ENCODE data around the gene RTN4R. TPM values are rescaled to one million over a fixed set of nuclear protein-coding genes. Genes with fewer than 3 reads are reported as not detected.

The RTN4R gene
- total and polyA plus RNA-seq, 9 of the 15 experiments (the other 6 are each of a cell fraction or from before 2014, with no cell fraction given): 0.04 to 2.8 (median 1.4) TPM; not detected in 3

- TF ChIP-seq ZBTB2 (IDR thresholded peaks at IDR 0.05) (0 out of 2 replicates have a peak, but pooled peaks have one; percentile 39), E2F5 (CRISPR knock-in tag; IDR thresholded peaks at IDR 0.05) (no peak), SRSF7 (optimal IDR thresholded peaks at IDR 0.05; ENCODE audit: low read depth, low read length) (no peak), PBX2 (CRISPR knock-in tag; IDR thresholded peaks at IDR 0.05; ENCODE audit: low read depth) (no peak), PBX2 (tag; conservative IDR thresholded peaks at IDR 0.05; ENCODE audit: low read depth) (no peak), ZZZ3 (IDR thresholded peaks at IDR 0.05) (no peak), ZNF77 (CRISPR knock-in tag; IDR thresholded peaks at IDR 0.05) (no peak), ZNF699 (CRISPR knock-in tag; IDR thresholded peaks at IDR 0.05; ENCODE audit: insufficient replicate concordance) (no peak), RAD51 (IDR thresholded peaks at IDR 0.05; ENCODE audit: borderline replicate concordance, low read depth) (peak; percentile 63), CBFA2T3 (IDR thresholded peaks at IDR 0.05) (peak; percentile 47), MYBL2 (IDR thresholded peaks at IDR 0.05; ENCODE audit: low read depth) (no peak), MYBL2 (CRISPR knock-in tag; IDR thresholded peaks at IDR 0.05; ENCODE audit: borderline replicate concordance) (no peak), KDM4B (IDR thresholded peaks at IDR 0.05; ENCODE audit: borderline replicate concordance in 2 of 2, low read depth in 1 of 2) (0 out of 4 replicates have a peak, but pooled peaks of 1 of the 2 experiments have one; percentile 42), VEZF1 (CRISPR knock-in tag; IDR thresholded peaks at IDR 0.05) (peak; percentile 67), STAG1 (CRISPR knock-in tag; IDR thresholded peaks at IDR 0.05; ENCODE audit: borderline replicate concordance) (no peak), NONO (IDR thresholded peaks at IDR 0.05; ENCODE audit: low read depth in 2 of 2, low read length in 1 of 2) (no peak), GTF2B (IDR thresholded peaks at IDR 0.05; ENCODE audit: extremely low read depth, insufficient read length) (no peak), POLR2H (tag; IDR thresholded peaks at IDR 0.05; ENCODE audit: low read depth) (no peak)
Observed at GRCh38 chr22:20240447-20240764, 27.7 kb downstream of the RTN4R start (continued).

Measured in K562 (cell line).